CD4-positive, alpha-beta T cell treated with Interleukin-4 for 4 hours (primary cell): Measurements from ENCODE around the gene MEGF11.

ENCODE experiments used
- DNase-seq: peaks from one replicate; pipeline ENCODE4 v3.0.0-alpha.2; 2020

The MEGF11 gene

GRCh38 chr15:66047321-66048024, 206.1 kb downstream of the MEGF11 start:
- DNase-seq: no peak

- DNase-seq: no peak
These were observed 206.8 kb downstream of the MEGF11 start for GRCh38 chr15:66046751-66047150.

DNA sequence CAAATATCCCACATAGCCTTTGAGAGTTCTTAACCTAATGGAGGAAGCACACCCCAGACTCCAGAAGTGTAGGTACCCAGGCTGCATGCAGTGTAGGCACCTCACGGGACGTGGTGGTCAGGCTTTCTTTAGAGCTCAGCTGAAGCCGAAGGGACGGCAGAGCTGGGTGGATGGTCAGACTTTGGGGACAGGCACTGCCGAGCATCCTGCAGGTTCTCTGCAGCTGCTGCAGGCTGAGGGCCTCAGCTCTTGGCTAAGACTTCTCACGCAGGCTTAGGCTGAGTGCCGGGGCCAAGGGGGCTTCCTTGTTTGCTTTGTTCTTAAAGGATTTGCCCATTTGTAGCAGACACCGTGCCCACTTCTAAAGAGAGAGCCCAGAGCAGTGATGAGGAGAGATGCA, 207.2 kb downstream of the MEGF11 start:
- no peak for DNase-seq

DNA sequence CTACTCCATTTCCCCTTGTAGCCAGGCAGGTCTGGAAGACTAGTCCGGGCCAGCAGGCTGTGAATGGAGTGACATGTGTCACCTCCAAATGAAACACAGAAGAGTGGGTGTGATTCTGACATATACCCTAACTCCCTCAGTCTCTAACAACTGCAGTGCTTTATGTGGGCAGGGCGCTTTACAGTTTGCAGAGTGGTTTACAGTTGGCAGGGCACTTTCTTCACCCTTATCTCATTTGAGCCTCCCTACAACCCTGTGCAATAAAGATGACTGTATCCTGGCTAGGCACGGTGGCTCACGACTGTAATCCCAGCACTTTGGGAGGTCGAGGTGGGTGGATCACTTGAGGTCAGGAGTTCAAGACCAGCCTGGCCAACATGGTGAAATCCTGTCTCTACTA, 208.0 kb downstream of the MEGF11 start:
- no peak for DNase-seq

DNA sequence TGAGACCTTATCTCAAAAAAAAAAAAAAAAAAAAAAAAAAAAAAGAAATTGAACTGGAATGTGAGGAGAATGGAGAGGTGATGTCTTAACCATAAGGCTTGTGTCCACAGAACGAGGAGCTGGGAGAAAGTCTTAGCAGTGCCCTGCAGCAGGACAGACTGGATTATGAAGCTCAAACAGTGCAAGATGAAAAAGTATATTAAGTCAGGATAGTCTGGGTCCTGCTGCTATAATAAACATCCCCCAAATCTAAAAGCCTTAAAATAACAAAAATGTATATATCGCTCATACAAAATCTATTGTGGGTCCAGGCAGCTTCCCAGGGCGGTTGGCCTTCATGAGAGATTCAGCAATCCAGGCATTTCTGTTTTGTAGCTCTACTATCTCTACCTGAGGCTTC, 208.7 kb downstream of the MEGF11 start:
- no peak for DNase-seq

DNA sequence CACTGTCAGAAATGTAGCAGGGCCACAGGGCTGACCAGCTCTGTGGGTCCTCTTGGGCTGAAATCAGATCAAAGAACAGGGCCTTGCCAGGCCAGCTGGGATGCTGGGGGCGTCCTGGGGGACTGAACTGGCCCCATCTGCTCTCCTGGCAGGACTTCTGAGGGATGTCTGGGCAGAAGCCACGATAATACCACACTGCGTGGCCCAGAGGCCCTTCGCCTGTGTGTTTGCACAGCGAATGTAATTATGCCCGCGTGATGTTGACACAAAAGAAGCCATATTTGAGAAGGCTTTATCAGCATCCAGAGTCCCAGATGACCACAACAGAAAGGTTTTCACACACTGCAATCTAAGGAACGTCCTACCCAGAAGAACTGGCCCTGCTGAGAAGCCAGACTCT, 210.3 kb downstream of the MEGF11 start:
- no peak for DNase-seq

DNA sequence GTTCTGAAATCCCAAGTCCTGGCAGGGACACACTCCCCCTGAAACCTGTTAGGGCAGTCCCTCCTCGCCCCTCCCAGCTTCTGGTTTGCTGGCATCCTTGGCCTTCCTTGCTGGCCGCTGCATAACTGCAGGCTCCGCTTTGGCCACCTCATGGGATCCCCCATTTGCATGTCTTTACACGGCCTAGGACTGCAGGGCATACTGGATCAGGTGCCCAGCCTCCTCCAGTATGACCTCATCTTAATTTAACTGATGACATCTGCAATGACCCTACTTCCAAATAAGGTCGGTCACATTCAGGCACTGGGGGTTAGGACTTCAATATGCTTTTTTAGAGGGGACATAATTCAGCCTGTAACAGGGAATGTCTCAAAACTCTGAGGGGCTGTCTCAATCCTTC, 210.9 kb downstream of the MEGF11 start:
- no peak for DNase-seq

DNA sequence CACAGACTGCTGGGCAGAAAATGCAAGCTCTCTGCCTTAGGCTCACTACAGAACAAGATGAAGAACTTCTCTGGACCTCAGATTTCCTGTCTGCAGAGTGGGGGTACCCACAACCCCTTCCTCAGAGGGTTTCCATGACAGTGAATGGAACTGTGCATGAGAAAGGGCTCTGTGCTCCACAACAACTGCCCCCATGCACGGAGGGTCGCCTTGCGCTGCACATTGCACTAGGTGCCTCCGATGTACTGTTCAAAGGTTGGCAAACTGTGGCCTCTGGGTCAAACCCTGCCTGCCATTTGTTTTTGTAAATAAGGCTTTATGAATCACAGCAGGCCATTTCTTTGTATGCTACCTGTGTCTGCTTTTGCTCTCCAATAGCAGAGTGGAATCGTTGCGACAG, 212.3 kb downstream of the MEGF11 start:
- DNase-seq: no peak

DNA sequence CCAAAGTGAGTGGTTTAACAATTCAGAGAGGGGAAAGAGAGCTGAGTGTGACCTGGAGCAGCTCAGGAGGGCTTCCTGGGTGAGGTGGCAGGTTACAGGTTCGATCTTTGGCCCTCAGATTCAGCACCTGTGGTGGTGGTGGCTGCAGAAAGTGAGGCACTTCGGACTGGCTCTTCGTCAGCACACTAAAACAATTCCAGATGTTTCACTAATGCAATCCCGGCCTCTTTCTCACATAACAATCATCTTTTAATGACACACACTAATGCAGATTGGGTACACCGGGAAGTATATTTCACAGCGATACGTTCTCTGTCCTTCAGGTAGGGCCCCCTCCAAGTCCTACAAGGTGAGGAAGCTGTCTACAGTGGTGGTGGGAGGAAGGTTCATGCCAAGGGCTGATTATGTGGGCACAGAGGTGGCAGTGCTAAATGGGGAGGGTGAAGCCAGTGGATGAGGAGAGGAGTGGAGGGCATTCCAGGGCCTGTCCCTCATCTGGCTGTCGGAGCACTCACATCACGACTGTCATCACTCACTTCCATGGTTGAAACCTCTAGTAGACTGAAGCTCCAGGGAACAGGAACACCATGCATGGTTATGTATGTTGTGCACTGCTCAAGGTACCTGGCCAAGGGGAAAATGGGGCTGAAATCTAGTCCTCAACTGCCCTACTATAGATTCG, 213.2 kb downstream of the MEGF11 start:
- no peak for DNase-seq

DNA sequence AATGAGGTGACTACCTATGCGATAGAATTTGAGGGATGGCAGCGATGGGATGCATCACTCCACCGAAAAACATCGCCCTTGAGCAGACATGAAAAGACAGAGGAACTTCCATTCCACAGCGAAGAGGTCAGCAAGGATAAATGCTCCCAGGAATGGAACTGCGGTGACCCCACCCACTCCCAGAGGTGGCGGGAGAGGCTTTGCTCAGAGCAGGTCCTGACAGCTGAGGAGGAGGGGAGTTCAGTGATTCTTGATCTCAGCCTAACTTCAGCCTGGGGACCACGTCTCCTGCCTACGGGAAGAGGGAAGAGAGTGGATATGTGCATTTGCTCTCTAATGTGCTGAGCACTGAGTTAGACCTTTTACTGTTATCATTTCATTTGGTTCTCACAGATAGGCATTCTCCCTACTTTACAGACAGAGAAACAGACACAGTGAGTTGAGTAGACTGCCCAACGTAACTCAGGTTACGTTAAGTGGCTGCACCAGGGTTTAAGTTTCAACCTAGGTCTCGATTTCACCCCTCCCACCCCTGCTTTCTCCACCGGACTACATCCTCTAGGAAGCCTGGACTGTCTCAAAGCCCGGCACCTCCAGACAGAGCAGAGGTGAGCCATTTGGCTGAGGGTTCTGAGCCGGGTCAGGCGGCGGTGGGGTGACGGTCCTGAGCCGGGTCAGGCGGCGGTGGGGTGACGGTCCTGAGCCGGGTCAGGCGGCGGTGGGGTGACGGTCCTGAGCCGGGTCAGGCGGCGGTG, 214.3 kb downstream of the MEGF11 start:
- no peak for DNase-seq

DNA sequence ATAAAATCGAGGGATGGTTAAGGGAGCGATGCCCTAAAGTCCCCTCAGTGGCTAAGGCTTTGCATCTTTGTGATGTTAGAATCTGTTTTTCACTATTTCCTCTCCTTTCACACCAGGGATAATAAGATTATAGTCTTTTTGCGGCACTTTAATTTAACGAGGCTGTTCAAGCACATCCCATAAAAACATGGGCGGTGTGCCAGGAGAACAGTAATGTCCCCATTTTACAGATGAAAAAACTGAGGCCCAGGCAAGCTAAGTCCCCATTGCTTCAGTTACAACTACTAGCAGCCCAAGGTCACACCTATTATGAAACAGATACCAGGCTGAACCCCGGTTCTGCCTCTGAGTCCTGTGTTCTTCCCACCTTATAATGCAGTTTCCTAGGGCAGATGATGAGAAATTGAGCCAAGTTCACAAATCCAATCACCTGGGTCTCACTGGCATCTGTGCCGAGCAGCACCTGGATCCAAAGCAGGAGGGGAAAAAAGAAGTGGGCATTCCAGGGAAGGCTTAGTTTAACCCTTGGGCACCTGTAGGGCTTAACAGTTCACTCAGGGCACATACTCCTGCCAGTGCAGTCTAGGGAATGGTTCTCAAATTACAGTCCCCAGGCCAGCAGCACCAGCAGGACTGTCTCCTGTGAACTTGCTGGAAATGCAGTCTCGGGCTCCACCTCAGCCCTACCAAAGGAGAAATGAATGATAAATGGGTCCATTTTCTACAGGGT, 215.0 kb downstream of the MEGF11 start:
- no peak for DNase-seq

- no peak for DNase-seq
These were observed 216.7 kb downstream of the MEGF11 start for GRCh38 chr15:66036859-66037258.

GRCh38 chr15:66035901-66036300, 217.6 kb downstream of the MEGF11 start:
- no peak for DNase-seq

DNA sequence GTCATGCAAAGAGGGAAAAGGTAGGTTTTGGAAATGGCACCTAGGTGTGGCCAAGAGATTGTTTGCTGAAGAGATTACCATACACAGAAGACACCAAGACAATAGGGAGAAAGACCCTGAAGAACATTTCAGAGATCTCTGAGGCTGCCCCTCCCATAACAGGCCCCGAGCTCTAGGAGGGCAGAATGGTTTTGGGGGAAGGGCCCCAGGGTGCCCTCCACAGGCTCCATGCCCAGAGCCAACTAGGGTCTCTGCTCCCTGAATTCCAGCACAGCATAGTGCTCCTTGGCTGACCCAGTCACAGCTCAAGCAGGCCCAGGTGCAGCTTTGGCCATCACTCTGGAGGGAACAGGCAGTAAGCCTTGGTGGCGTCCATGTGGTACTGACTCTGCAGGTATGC, 220.4 kb downstream of the MEGF11 start:
- DNase-seq: no peak

DNA sequence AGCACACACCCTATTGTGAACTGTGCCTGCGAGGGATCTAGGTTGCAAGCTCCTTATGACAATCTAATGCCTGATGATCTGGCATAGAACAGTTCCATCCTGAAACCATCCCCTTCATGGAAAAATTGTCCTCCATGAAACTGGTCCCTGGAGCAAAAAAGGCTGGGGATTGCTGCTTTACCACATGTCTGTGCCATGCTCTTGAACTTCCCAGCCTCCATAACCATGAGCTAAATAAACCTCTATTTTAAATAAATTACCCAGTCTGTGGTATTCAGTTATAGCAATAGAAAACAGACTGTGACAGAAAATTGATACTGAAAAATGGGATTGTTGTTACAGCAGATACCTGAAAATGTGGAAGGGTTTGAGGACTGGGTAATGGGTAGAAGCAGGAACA, 221.5 kb downstream of the MEGF11 start:
- DNase-seq: no peak

DNA sequence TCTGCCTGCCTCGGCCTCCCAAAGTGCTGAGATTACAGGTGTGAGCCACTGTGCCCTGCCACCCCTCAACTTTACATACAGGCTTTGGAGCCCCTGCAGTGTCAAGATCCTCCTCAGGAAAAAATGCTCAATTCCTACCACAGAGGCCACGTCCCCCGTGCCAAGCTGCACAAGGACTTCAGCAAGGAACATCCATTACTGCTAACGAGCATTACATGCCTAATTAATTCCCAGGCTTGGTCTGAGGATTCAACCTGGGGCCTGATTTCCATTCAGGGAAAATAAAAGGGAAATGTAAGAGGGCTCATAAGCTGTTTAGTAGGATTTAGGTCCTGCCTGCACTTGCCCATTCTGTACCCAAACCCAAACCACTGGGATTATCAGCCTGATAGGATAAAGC, 222.9 kb downstream of the MEGF11 start:
- DNase-seq: no peak

- no peak for DNase-seq
These were observed 223.9 kb downstream of the MEGF11 start for GRCh38 chr15:66029650-66030049.

DNA sequence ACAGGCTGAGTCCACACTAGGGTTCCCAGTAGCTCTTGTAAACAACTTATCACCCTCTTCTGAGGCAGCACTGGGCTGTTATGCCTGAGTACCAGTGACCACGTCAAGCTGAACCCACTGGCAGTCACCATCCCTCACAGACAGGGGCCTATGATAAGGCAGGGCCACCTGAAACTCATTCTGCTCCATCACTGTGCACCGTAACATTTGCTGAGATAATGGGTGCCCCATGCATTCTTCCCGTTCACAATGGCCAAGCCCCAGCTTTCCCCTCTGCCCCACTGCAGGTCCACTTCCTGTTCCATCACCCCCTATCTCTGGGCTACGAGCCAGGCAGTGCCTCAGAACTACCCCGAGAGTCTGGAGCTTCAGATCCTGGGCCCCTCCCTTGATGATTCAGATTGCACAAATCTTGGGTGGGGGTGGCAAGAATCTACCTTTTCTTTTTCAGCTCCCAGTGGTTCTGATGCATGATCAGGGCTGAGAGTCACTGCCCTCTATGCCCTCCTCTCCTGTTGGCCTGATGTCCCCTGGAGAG, 226.2 kb downstream of the MEGF11 start:
- no peak for DNase-seq

DNA sequence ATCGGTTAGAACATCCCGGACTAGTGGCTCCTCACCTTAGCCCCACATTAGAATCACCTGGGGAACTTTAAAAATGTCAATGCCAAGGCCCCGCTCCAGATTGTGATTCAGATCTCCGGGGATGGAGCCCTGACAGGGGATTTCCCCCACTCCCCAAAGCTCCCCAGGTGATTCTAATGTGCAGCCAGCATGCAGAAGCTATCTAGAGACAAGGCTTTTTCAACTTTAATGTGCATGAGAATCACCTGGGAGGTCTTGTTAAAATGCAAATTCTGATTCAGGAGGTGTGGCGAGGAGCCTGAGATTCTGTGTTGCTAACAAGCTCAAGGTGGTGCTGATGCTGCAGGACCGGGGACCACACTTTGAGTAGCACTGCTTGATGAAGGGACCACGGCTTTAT, 227.6 kb downstream of the MEGF11 start:
- no peak for DNase-seq

DNA sequence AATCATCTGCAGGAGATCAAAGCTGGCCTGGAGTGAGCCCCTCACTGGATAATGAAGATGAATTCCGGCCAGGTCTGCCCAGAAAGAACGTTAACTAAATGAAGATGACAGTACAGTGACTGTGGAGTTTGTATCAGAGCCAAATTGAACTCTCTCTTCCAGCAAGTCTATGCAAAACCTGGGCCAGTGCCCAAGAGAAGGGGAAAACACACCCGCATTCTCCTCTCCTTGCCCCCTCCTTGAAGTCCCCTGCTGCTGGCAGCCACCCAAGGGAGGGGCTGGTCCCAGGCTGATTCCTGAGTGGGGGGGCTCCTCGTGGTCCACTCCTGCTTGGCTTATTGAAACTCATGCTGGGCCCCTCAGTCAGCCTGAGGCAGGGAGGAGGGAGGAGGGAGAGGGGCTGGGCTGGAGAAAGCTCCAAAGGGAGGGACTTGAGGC, 228.5 kb downstream of the MEGF11 start:
- DNase-seq: no peak

DNA sequence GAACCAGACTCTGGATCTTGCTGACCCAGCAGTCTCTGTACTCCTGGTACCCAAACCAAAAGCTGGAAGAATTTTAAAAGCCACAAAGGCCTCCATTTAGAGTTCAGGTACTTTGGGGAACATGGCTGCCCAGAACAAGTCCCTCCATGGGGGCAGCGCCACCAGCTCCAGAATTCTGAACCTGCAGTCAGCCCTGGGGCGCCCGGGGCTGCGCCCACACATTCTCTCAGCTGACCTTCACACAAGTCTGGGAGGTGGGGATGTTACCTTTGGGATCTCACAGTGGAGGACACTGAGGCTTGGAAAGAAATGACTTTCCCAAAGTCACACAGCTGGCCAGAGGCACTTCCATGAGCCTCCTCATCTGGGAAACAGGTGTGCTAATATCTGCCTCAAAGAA, 229.4 kb downstream of the MEGF11 start:
- DNase-seq: no peak

GRCh38 chr15:66023311-66023972, 230.1 kb downstream of the MEGF11 start:
- no peak for DNase-seq

DNA sequence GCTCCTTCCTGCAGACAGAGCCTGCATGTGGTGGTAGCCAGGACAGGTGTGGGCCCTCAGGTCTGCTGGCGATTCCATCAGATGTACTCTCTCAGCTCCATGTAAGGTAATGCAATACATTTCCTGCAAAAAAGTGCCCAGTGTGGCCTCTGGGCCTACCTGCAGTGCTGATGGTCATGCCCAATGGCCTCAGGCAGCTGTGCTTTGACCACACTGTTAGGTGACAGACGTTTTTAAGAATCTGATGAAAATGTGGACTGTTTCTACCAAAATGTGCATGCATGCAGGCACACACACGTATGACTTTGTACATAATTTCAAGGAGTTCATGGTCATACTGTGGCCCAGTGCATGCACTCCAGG, 231.4 kb downstream of the MEGF11 start:
- DNase-seq: no peak
